K562 (cell line): ENCODE data around the gene TSR3. TPM values are rescaled to one million over a fixed set of nuclear protein-coding genes. Genes with fewer than 3 reads are reported as not detected.

Experiments
- ADNP ChIP-seq: fragments of 200-800 bp; sonication (Bioruptor generic); IDR thresholded peaks from 2 replicates; pipeline ENCODE4 v1.6.1; 2016; ENCODE audit warnings: missing genetic modification characterization, missing compliant biosample characterization
- BDP1 ChIP-seq: IDR thresholded peaks from 3 replicates; pipeline ENCODE4 v1.6.1; 2011; ENCODE audit not compliant: insufficient read length, insufficient read depth
- FOXK1 ChIP-seq: sonication (generic); formaldehyde crosslinking; IDR thresholded peaks from 2 replicates; pipeline ENCODE4 v1.8.0; 2022; ENCODE audit warnings: missing genetic modification reagents, mild to moderate bottlenecking, borderline replicate concordance
- HNRNPLL ChIP-seq: fragments of 200-400 bp; formaldehyde crosslinking; IDR thresholded peaks from 2 replicates; pipeline ENCODE4 v1.6.1; 2017; ENCODE audit warnings: low read length, low read depth, mild to moderate bottlenecking; ENCODE audit not compliant: poor library complexity, severe bottlenecking
- MTF1 ChIP-seq: fragments of 250-450 bp; sonication (Bioruptor Pico); IDR thresholded peaks from 2 replicates; pipeline ENCODE4 v1.9.0; 2021; ENCODE audit warnings: moderate library complexity, mild to moderate bottlenecking, inconsistent platforms, borderline replicate concordance
- POLR2G ChIP-seq: fragments of 200-400 bp; formaldehyde crosslinking; IDR thresholded peaks from 2 replicates; pipeline ENCODE4 v1.6.1; 2017; ENCODE audit warnings: low read depth, mild to moderate bottlenecking, antibody characterized with exemption, low read length, moderate library complexity
- SIN3B ChIP-seq: fragments of 450-650 bp; IDR thresholded peaks from 2 replicates; pipeline ENCODE4 v1.6.1; 2017; ENCODE audit warnings: low read depth, mild to moderate bottlenecking, moderate library complexity
- ZBTB33 ChIP-seq: sonication (generic); formaldehyde crosslinking; IDR thresholded peaks from 2 replicates; pipeline ENCODE4 v1.8.1; 2023; ENCODE audit warnings: mild to moderate bottlenecking, missing genetic modification reagents
- ZNF239 ChIP-seq: fragments of 250-450 bp; sonication (Bioruptor Pico); IDR thresholded peaks from 2 replicates; pipeline ENCODE4 v1.4.0; 2020; ENCODE audit warnings: mild to moderate bottlenecking
- ZNF609 ChIP-seq: sonication (generic); formaldehyde crosslinking; IDR thresholded peaks from 2 replicates; pipeline ENCODE4 v1.8.1; 2023; ENCODE audit warnings: missing genetic modification reagents, mild to moderate bottlenecking, borderline replicate concordance
- ZNF766 ChIP-seq: fragments of 200-800 bp; sonication (Bioruptor generic); conservative IDR thresholded peaks from 2 replicates; pipeline ENCODE4 v1.6.1; 2016; ENCODE audit warnings: missing genetic modification characterization, missing compliant biosample characterization
- polyA plus RNA-seq, 8 experiments: library from polyadenylated mRNA; depleted of rRNA in 4 of 8; stranded (reverse) in 5 of 8; unstranded in 3 of 8; fragments of >200 nt; fragmentation: Nextera tagmentation in 2 of 8; fragmentation: Illumina TruSeq in 1 of 8; extraction: Ambion mirVana in 2 of 8; extraction: Trizol in 1 of 8; gene quantifications; 2 replicates each; pipeline versions ENCODE4 v1.2.1 to v1.2.3, GENCODE V29; 2011 to 2014; ENCODE audit warnings: inconsistent platforms in 1 of 8, missing spikeins in 1 of 8
- total RNA-seq, 7 experiments: library from RNA; depleted of rRNA in 6 of 7; stranded (reverse); fragments of >200 nt in 6 of 7; fragmentation: Illumina TruSeq in 2 of 7; extraction: Trizol in 2 of 7; gene quantifications; 2 replicates each; pipeline versions ENCODE4 v1.2.1 to v1.2.3, GENCODE V29; 2011 to 2021; ENCODE audit warnings: low replicate concordance in 1 of 7
- TF ChIP-seq, protein P1 (sequence below), 2 experiments: fragments of 450-650 bp; IDR thresholded peaks; 2 replicates each; pipeline ENCODE4 v1.6.1; 2016
- TF ChIP-seq, protein P2 (sequence below), 3 experiments: fragments of 200-800 bp in 1 of 3; sonication (Bioruptor generic) in 1 of 3; sonication (generic) in 1 of 3; formaldehyde crosslinking in 1 of 3; IDR thresholded peaks; 2 replicates each; pipeline versions ENCODE4 v1.6.1 to v1.8.0; 2016 to 2022; ENCODE audit warnings: mild to moderate bottlenecking in 2 of 3, missing compliant biosample characterization in 2 of 3, missing genetic modification characterization in 2 of 3, missing genetic modification reagents in 1 of 3
- TF ChIP-seq, protein P3 (sequence below): fragments of 450-650 bp; IDR thresholded peaks from 2 replicates; pipeline ENCODE4 v1.6.1; 2017; ENCODE audit warnings: mild to moderate bottlenecking, moderate library complexity
- TF ChIP-seq, protein P4 (sequence below): sonication (generic); formaldehyde crosslinking; IDR thresholded peaks from 2 replicates; pipeline ENCODE4 v1.9.0; 2022; ENCODE audit warnings: mild to moderate bottlenecking, missing genetic modification reagents

TSR3 gene
- total and polyA plus RNA-seq, 9 of the 15 experiments (the other 6 are each of a cell fraction or from before 2014, with no cell fraction given), result 1.5 to 74.8 (median 16.5) TPM

GRCh38 chr16:1375741-1376410, 24.2 kb upstream of the TSR3 start (continued):
- TF ChIP-seq, protein P1, sequence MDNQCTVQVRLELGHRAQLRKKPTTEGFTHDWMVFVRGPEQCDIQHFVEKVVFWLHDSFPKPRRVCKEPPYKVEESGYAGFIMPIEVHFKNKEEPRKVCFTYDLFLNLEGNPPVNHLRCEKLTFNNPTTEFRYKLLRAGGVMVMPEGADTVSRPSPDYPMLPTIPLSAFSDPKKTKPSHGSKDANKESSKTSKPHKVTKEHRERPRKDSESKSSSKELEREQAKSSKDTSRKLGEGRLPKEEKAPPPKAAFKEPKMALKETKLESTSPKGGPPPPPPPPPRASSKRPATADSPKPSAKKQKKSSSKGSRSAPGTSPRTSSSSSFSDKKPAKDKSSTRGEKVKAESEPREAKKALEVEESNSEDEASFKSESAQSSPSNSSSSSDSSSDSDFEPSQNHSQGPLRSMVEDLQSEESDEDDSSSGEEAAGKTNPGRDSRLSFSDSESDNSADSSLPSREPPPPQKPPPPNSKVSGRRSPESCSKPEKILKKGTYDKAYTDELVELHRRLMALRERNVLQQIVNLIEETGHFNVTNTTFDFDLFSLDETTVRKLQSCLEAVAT (IDR thresholded peaks at IDR 0.05), result no peak
- TF ChIP-seq ZBTB33 (CRISPR knock-in tag) (peak; percentile 47), MTF1 (CRISPR knock-in tag) (no peak), ZNF239 (CRISPR knock-in tag) (no peak), POLR2G (peak; percentile 23; the same call in 1 of the 2 replicates), HNRNPLL (no peak), FOXK1 (CRISPR knock-in tag) (no peak), ZNF609 (CRISPR knock-in tag) (no peak), ZNF766 (CRISPR knock-in tag) (no peak), BDP1 (no peak), ADNP (tag) (no peak), SIN3B (no peak)
- TF ChIP-seq, protein P2, sequence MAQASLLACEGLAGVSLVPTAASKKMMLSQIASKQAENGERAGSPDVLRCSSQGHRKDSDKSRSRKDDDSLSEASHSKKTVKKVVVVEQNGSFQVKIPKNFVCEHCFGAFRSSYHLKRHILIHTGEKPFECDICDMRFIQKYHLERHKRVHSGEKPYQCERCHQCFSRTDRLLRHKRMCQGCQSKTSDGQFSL (CRISPR knock-in tag; IDR thresholded peaks at IDR 0.05), result no peak
- TF ChIP-seq, protein P2 (tag; IDR thresholded peaks at IDR 0.05), result no peak
- TF ChIP-seq, protein P3, sequence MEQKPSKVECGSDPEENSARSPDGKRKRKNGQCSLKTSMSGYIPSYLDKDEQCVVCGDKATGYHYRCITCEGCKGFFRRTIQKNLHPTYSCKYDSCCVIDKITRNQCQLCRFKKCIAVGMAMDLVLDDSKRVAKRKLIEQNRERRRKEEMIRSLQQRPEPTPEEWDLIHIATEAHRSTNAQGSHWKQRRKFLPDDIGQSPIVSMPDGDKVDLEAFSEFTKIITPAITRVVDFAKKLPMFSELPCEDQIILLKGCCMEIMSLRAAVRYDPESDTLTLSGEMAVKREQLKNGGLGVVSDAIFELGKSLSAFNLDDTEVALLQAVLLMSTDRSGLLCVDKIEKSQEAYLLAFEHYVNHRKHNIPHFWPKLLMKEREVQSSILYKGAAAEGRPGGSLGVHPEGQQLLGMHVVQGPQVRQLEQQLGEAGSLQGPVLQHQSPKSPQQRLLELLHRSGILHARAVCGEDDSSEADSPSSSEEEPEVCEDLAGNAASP, result no peak
- TF ChIP-seq, protein P4, sequence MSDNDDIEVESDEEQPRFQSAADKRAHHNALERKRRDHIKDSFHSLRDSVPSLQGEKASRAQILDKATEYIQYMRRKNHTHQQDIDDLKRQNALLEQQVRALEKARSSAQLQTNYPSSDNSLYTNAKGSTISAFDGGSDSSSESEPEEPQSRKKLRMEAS (CRISPR knock-in tag), result no peak
